ENCODE measurements around the gene SLC30A1.
"Not testable (repeated sequence)": the region's sequence is repeated elsewhere in the genome, so short reads cannot be mapped to it uniquely, and the experiment has no call there.

SLC30A1 gene

DNA sequence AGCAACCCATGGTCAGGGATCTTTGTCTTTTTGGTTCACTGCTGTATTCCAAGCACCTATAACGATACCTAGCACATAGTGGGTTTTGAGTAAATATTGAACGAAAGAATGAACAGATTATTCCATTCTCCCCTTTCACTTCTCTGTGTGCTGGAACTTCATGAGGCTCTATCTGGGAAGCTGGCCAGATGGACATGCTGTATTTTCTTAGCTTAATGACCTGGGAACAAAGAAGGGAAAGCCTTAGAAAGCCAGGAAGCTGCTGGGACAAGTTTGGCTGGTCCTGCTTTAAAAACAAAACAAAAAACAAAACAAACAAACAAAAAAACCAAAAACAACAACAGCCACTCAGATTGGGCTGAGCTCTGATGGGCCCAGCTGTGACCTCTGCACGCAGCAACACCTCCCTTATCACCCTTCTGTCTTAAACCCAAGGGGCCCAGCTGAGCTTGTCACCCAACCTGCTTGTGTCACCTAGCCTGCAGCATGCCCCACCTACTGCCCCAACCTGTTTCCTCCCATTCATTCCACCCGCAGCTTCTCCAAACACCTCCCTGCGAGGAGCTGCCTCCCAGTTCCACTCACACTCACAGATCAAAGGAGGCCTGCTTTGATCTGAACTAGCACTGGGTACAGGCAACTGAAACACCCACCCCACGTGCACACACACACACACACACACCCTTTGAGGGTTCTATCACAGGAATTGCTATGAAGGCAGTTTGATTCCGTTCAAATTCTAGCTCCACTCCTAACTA lies 37.1 kb downstream of the SLC30A1 start:
- DNase-seq, result no peak

DNA sequence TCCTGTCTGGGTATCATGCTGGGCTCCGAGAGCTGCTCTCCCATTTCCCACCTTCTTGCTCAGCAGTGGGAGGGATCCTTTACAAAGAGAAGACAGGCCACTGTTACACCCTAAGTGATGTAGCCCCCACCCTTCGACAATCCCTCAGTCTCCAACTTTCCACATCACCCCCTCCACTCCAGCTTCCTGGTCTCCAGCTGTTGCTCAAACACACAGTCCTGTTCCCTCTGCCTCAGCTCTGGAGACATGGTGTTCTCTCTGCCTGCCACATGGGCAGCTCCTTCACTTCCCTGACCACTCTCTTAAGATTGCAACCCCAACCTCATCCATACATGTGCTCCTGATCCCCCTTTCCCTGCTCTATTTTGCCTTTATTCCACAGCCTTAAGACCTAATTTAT lies 37.7 kb downstream of the SLC30A1 start:
- DNase-seq, result no peak

DNA sequence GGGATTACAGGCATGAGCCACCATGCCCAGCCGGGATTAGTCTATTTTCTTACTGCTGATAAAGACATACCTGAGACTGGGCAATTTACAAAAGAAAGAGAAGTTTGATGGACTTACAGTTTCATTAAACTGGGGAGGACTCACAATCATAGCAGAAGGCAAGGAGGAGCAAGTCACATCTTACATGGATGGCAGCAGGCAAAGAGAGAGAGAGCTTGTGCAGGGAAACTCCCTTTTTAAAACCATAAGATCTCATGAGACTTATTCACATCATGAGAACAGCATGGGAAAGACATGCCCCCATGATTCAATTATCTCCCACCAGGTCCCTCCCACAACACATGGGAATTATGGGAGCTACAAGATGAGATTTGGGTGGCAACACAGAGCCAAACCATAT lies 38.1 kb downstream of the SLC30A1 start:
- not testable (repeated sequence) for DNase-seq

DNA sequence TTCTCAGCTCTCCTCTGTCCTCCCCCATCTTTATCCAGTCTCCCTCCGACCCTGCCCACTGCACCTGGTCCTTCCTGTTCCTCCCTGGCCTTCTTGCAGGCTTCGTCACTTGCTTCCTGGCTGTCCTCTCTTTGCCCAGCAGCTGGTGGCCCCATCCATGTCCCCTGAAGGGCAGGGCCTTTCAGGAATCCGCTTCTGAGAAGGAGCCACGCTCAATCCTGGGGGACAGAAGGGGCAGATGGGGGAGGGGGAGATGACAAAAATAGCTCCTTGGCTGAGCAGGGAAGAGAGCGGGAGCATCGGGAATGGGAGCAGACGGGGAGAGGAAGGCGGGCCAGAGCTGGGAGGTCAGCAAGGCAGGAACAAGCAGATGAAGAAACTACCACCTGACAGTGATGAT lies 40.7 kb downstream of the SLC30A1 start:
- DNase-seq, result no peak

DNA sequence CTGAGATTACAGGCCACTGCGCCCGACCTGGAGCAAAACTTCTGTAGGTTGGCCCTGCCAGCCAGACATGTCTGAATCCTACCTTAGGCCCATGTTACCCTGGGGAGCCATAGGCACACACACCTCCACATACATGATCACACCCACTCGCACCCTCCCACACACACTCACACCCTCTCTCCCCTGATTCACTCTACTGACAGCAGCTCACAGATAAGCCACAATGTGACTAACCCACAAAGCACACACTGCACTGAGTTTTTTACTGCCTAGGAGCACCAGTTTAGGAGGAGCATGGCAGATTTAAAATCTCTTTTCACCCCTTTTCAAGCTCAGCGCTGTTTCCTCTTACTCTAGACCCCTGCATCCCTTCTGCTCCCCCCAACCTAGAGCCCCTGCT lies 41.7 kb downstream of the SLC30A1 start:
- no peak for DNase-seq

DNA sequence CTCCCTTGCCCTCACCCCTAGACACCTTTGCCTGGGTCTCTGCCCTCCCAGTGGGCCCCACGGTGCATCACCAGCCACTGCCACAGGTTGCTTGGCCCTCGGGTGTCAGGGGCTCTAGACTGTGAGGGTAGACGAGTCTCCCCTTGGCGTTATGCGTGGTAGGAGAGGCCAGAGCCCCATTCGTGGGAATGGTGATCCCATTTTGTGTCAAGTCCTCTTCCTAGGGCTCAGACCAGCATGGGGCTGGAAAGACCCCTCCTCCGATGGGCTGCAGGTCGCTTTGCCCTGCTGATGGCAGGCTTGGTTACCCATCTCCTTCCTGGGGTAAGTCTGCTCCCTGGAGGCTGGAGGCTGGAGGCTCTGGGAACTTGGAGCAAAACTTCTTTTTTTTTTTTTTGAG lies 42.4 kb downstream of the SLC30A1 start:
- DNase-seq, result no peak

DNA sequence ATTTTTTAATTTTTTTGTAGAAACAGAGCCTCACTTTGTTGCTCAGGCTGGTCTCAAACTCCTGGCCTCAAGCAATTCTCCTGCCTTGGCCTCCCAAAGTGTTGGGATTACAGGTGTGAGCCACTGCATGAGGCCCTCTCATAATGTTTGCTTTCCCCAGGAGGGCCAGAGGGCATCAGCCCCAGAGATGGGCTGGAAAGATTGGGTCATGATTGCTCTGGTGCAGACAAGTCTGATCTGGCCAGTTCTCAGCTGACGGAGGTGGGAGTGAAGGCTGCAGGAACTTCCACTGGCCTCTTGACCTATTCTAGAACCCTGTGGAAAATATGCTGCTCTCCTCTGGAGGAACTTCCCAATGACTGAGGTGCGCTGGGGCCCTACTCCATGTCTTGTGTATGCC lies 43.6 kb downstream of the SLC30A1 start:
- no peak for DNase-seq

DNA sequence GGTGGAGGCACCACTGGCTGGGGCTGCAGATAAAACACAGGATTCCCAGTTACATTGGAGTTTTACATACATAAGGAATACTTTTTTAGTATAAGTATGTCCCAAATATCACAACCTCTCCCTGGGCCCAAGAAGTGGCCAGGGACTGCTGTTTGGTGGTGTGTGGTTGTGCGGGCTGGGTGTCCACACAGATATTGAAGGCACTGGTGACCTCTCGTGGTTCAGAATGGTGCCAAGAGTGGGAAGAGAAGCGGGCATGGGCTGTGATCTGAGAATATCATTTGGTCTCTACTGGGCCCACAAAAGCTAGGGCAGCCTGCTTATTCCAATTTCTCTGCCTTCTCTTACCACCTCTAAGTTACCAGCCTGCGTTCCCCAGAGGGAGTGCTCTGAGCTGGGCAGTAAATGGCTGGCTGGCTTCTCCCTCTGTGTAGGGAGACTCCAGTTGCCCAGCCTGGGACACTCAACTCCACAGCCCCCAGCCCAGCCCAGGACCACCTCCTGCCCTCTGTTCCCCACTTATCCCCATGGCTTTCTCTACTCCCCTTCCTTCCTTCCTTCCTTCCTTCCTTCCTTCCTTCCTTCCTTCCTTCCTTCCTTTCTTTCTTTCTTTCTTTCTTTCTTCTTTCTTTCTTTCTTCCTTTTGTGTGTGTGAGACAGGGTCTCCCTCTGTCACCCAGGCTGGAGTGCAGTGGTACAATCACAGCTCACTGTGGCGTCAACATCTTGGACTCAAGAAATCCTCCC lies 44.2 kb downstream of the SLC30A1 start:
- DNase-seq, result no peak

DNA sequence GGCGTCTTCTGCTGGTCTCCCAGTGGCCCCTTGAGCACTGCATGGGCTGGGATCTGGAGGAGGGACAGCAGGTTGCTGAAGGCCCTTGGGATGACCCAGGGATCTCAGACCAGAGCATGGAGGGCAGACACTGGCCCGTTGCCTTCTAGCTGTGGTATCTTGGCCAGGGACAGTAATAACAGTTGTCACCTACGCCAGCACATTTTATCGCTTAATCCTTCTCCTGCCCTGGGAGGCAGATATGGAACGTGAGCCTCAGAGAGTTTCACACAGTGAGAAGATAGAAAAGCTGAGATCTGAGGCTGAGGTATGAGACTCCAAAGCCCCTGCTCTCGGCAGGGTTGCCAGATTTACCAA lies 46.9 kb downstream of the SLC30A1 start:
- DNase-seq, result no peak

DNA sequence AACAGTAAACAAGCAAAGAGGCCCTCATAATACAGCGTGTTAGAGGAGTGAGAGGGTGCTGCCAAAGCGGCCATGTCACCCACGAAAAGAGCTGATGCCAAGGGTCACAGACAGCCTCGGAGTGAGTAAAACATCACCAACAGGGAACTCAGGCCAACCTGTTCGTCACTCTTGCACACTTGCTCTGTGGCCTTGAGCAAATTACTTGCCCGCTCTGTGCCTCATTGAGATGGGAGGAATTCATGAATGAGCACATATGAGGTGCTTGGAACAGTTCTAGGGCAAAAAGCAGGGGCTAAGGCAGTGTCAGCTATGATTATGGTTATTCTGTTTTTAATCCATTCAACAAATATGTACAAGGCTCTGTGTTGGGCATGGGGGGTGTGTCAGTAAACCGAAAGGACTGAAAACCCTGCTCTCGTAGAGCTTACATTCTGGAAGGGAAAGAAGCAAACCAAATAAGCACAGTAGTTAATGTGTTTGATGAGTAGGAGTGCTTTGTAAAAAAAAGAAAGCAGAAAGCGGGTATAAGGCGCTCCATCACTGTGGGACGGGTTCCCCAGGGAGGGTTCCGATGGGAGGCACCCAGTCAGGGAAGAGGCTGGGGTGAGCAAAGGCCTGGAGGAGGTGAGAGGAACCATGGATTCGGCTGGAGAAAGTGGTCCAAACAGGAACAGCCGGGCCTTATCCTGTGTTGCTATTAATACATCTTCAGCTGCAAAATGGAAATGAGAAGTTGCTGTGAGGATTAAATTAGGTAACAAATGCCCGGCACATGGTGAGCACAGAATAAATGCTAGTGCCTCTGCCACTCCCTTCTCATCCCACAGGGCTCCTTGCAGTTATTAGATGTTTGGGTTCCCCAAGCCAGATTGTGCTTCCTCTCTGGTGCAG lies 47.5 kb downstream of the SLC30A1 start:
- DNase-seq, result no peak

DNA sequence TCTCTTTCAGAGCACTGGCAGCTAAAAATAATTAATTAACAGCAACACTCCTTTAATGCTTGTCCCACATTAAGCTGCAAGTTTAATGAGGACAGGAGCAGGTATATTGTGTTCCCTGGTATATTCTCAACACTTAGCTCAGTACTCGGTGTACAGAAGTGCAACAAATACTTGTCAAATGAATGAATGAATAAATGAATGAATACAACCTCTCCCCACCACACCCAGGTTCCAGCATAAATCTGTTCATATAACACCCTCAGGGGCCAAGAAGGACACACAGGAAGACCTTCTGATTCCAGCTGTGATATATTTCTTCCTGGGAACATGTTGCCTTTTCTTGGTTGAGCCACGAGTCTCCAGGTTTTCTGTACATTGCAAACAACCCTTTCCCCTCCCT lies 48.9 kb downstream of the SLC30A1 start:
- DNase-seq, result no peak

DNA sequence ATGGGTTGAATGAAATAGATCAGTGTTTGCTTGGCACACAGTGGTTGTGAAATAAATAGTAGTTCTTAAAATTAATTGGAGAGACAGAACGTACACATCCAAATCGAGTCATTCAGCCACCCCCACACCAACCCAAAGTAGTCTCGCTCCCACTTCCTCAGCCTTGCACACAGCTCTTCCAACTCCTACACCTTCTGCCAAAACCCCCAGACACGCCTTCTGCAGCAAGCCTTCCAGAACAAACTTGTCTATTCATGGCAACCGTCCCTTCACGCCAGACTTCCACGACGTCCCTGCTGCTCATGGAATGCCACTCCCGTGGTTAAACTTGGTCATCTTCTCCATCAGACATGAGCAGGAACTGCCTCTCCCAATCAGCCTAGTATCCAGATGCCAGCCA lies 49.5 kb downstream of the SLC30A1 start:
- DNase-seq, result no peak

DNA sequence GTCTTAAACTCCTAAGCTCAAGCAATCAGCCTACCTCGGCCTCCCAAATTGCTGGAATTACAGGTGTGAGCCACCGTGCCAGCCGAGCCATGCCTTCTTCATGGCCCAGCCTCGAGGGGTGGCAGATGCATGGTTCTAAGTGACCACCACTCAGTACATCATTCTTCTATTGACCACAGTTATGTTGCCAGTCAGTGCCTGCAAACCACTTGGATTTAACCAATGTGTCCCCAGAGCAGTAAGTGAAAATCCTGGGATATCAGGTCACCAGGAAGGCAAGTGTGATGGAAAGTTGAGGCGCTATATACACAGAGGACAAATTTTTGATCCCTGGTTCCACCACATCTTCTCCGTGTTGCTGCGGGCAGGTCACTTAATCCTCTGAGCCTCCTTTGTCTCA lies 50.0 kb downstream of the SLC30A1 start:
- no peak for DNase-seq

DNA sequence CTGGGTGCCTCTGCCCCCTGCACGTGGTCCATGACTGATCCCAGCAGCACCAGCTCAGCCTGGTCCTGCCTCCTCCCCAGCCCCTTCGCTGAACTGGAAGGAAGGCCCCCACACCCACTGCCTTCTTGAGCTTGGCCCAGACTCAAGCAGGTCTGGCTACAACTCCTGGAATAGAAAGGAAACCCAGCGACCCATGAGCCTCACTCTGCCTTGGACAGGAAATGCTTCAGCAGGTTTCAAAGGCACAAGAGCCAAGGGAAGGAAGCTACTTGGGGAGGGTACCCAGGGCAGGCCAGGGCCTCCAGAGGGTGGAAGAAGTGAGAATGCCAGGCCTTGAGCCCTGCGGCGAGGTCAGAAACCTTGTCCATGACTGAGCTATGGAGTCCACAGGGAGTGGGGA lies 51.1 kb downstream of the SLC30A1 start:
- DNase-seq, result no peak

DNA sequence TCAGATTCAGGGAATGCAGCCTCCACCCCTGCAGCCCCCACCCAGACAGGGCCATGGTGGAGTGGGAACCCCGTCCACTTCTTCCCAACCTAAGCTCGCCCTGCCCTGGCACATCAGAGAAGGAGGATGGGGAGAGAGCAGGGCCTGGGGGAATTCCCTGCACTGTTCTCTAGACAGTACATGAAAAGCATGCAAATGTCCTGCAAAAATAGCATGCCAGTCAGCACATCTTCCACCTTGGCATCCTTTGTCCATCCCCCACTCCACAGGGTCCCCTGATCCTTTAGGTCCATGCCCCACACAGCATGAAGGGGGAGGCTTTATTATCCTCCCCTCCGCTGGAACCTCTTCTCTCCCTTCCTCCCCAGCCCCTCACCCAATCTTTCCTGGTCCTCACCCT lies 52.0 kb downstream of the SLC30A1 start:
- peak; percentile 11 for DNase-seq

DNA sequence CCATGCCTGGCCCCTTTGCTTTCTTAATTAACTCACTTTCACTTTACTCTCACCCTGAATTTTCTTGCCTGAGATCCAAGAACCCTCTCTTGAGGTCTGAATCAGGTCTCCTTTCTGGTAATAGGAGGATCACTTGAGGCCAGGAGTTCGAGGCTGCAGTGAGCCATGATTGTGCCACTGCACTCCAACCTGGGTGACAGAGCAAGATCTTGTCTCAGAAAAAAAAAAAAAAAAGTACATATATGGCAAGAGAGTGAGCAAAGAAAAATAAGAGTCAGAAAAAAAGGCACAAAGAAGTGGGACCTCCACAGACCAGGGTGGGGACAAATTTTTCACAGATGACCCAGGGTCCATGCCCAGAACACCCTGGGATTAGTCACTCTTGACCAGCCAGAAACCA lies 52.9 kb downstream of the SLC30A1 start:
- DNase-seq, result no peak

DNA sequence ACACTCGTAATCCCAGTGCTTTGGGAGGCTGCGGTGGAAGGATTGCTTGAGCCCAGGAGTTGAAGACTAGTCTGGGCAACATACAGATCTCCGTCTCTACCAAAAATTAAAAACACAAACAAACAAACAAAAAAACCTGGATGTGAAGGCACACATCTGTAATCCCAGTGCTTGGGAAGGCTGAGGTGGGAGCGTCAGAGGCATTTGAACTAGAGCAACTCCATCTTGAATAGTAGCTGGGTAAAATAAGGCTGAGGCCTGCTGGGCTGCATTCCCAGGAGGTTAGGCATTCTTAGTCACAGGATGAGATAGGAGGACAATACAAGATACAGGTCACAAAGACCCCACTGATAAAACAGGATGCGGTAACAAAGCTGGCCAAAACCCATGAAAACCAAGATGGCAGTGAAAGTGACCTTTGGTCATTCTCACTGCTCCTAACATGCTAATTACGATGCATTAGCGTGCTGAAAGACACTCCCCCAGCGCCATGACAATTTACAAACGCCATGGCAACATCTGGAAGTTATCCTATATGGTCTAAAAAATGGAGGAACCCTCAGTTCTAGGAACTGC lies 53.8 kb downstream of the SLC30A1 start:
- no peak for DNase-seq

DNA sequence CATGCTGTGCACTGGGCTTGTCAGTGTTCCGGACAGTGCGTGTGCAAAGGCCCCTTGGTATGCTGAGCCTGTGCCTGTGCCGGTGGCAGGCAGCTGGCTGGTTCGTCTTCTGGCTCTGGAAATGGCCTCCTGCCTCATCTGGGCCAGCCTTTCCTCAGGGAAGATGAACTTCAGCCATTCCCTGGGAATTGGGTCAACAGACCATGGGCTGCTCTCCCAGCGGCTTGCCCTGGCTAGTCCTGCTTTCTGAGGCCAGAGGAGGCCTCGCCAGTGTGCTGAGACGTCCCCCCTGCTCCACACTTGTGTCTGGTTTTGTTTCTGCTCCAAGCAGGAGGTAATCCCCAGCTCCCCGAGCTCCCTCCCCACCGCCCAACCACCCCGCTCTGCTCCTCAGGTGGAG lies 54.4 kb downstream of the SLC30A1 start:
- no peak for DNase-seq

DNA sequence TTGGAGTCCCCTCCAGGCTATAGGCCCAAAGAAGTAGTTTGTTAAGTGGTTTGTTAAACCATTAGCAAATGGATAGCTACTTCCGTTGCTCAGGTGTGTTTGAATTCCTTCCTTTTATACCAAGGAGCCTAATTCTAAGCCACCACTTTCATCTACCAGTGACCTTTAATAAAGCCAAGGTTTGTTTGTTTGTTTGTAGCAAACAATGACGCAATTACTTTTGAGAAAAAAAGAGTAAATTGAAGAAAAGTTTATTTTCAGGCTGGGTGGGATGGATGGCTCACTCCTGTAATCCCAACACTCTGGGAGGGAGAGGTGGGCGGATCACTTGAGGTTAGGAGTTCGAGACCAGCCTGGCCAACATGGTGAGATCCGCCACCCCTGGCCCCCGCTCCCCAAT lies 56.2 kb downstream of the SLC30A1 start:
- DNase-seq, result no peak

All from activated CD4-positive, alpha-beta T cell treated with anti-CD3 and anti-CD28 coated beads for 48 hours (primary cell).